K562 (cell line): ENCODE data around the gene LRRTM3. TPM values are rescaled to one million over a fixed set of nuclear protein-coding genes. Genes with fewer than 3 reads are reported as not detected.

Experiments
- ATAC-seq: fragments of 200-7000 bp; cut with Tn5 transposase; 3 replicates; pipeline ENCODE4 v1.9.1; 2020; ENCODE audit warnings: moderate library complexity
- BruUV-seq: library from RNA; stranded (reverse); fragments of 400-500 nt; replicated peaks from 2 replicates; lab custom pipeline; 2021; lab: Mats Ljungman, UMichigan
- CTCF ChIA-PET: fragments of 300-600 bp; formaldehyde crosslinking; extraction: SDS; loops from one replicate; lab custom pipeline; 2021; ENCODE audit warnings: low intra/inter-chr PET ratio; lab: Yijun Ruan, JAX
- POLR2A ChIA-PET: fragments of 300-600, 350-650 bp; sonication (Branson Sonifier 250); formaldehyde crosslinking; extraction: SDS; loops from one replicate; lab custom pipeline; 2021; ENCODE audit warnings: antibody characterized with exemption, inconsistent platforms; lab: Yijun Ruan, JAX
- DNase-seq, 4 experiments: peaks; one replicate each; pipeline versions ENCODE4 v3.0.0 to v3.0.0-alpha.2; 2011 to 2018; ENCODE audit warnings: low spot score in 3 of 4, mixed read lengths in 3 of 4; ENCODE audit errors: extremely low read depth in 1 of 4
- FAIRE-seq: peaks from 2 replicates; lab custom pipeline; 2011; peaks lifted over from hg19 to GRCh38; lab: Jason Lieb, UNC
- H2AFZ ChIP-seq: 2 replicates; pipeline ENCODE4 v1.6.0; 2011; ENCODE audit warnings: low read depth, low read length, control low read depth, inconsistent platforms
- H3K27ac ChIP-seq: fragments of 200-600 bp; 3 replicates; pipeline ENCODE4 v1.8.0; 2011; ENCODE audit warnings: low read depth, mild to moderate bottlenecking, control low read depth, inconsistent platforms, low read length, moderate library complexity, mixed read lengths; ENCODE audit errors: extremely low read depth
- H3K27me3 ChIP-seq, 2 experiments: fragments of 300-600 bp in 1 of 2; 2 replicates in 1 of 2; 3 replicates in 1 of 2; pipeline versions ENCODE4 v1.6.0 to v1.8.0; 2011; ENCODE audit warnings: inconsistent platforms in 2 of 2, low read length in 2 of 2, mild to moderate bottlenecking in 1 of 2, mixed read lengths in 1 of 2, moderate library complexity in 1 of 2; ENCODE audit not compliant: control insufficient read depth in 2 of 2, insufficient read depth in 2 of 2
- H3K36me3 ChIP-seq: fragments of 300-600 bp; 3 replicates; pipeline ENCODE4 v1.8.0; 2011; ENCODE audit warnings: mild to moderate bottlenecking, low read length, inconsistent platforms; ENCODE audit not compliant: control insufficient read depth, insufficient read depth
- H3K4me1 ChIP-seq, 2 experiments: fragments of 200-600 bp in 1 of 2; replicated peaks in 1 of 2; 2 replicates in 1 of 2; 3 replicates in 1 of 2; pipeline versions ENCODE4 v1.5.1 to v1.8.0; 2011; ENCODE audit warnings: inconsistent platforms in 2 of 2, low read length in 2 of 2, mild to moderate bottlenecking in 1 of 2, mixed read lengths in 1 of 2, moderate library complexity in 1 of 2; ENCODE audit not compliant: control insufficient read depth in 2 of 2, insufficient read depth in 2 of 2
- H3K4me2 ChIP-seq: 2 replicates; pipeline ENCODE4 v1.6.1; 2011; ENCODE audit warnings: low read length, control low read depth, inconsistent platforms, mixed read lengths; ENCODE audit not compliant: insufficient read depth
- H3K4me3 ChIP-seq: fragments of 200-600 bp; sonication (generic), shearing (Covaris generic); 2 replicates; pipeline ENCODE4 v1.5.1; 2016; ENCODE audit warnings: control low read depth, inconsistent platforms
- H3K79me2 ChIP-seq: fragments of 200-600 bp; 3 replicates; pipeline ENCODE4 v1.8.0; 2011; ENCODE audit warnings: low read length, inconsistent platforms; ENCODE audit not compliant: control insufficient read depth, insufficient read depth
- H3K9ac ChIP-seq, 2 experiments: 2 replicates each; pipeline versions ENCODE4 v1.6.0 to v1.6.1; 2011; ENCODE audit warnings: low read depth in 2 of 2, low read length in 2 of 2, control low read depth in 1 of 2, inconsistent platforms in 1 of 2, mild to moderate bottlenecking in 1 of 2, mixed read lengths in 1 of 2; ENCODE audit not compliant: insufficient read depth in 1 of 2
- H3K9me1 ChIP-seq: one replicate; pipeline ENCODE4 v1.6.0; 2011; ENCODE audit warnings: inconsistent platforms, mild to moderate bottlenecking, low read length, moderate library complexity; ENCODE audit not compliant: control insufficient read depth, insufficient read depth
- H3K9me3 ChIP-seq: replicated peaks from 2 replicates; pipeline ENCODE4 v1.5.1; 2011; ENCODE audit warnings: low read depth, low read length, inconsistent platforms; ENCODE audit not compliant: control insufficient read depth, insufficient read depth
- H4K20me1 ChIP-seq: replicated peaks from 2 replicates; pipeline ENCODE4 v1.6.1; 2011; ENCODE audit warnings: low read length, inconsistent platforms, mixed read lengths; ENCODE audit not compliant: control insufficient read depth, insufficient read depth
- BACH1 ChIP-seq: fragments of 200-800 bp; sonication (Bioruptor generic); IDR thresholded peaks from 2 replicates; pipeline ENCODE4 v1.6.1; 2016; ENCODE audit warnings: missing genetic modification characterization, missing compliant biosample characterization
- HMGXB4 ChIP-seq: sonication (generic); formaldehyde crosslinking; IDR thresholded peaks from 2 replicates; pipeline ENCODE4 v1.8.1; 2023; ENCODE audit warnings: mild to moderate bottlenecking, missing genetic modification reagents
- JUND ChIP-seq, 2 experiments: IDR thresholded peaks; 2 replicates in 1 of 2; 3 replicates in 1 of 2; pipeline ENCODE4 v1.6.1; 2011; ENCODE audit warnings: borderline replicate concordance in 2 of 2, low read depth in 2 of 2, low read length in 2 of 2, improper control_type of control experiment in 1 of 2, missing biosample characterization in 1 of 2, missing genetic modification characterization in 1 of 2, missing genetic modification reagents in 1 of 2
- LARP7 ChIP-seq: fragments of 450-650 bp; IDR thresholded peaks from 2 replicates; pipeline ENCODE4 v1.6.1; 2016
- MAFF ChIP-seq: IDR thresholded peaks from 2 replicates; pipeline ENCODE4 v1.6.1; 2012; ENCODE audit warnings: low read length, improper control_type of control experiment
- NELFE ChIP-seq: IDR thresholded peaks from 2 replicates; pipeline ENCODE4 v1.6.1; 2011; ENCODE audit warnings: mild to moderate bottlenecking; ENCODE audit not compliant: insufficient read depth, insufficient read length
- NR2C2 ChIP-seq, 2 experiments: fragments of 200-800 bp in 1 of 2; sonication (Bioruptor generic) in 1 of 2; sonication (generic) in 1 of 2; formaldehyde crosslinking in 1 of 2; IDR thresholded peaks; 2 replicates each; pipeline versions ENCODE4 v1.6.1 to v1.8.0; 2016 to 2022; ENCODE audit warnings: mild to moderate bottlenecking in 1 of 2, missing compliant biosample characterization in 1 of 2, missing genetic modification characterization in 1 of 2, missing genetic modification reagents in 1 of 2
- POLR2AphosphoS2 ChIP-seq: IDR thresholded peaks from 2 replicates; pipeline ENCODE4 v1.6.1; 2012; ENCODE audit warnings: low read length, improper control_type of control experiment
- RBM14 ChIP-seq: fragments of 200-400 bp; formaldehyde crosslinking; IDR thresholded peaks from 2 replicates; pipeline ENCODE4 v1.6.1; 2018; ENCODE audit warnings: low read depth, mild to moderate bottlenecking, low read length, moderate library complexity, borderline replicate concordance; ENCODE audit not compliant: insufficient read depth
- WGBS: fragments of 100-300 bp; shearing (Covaris generic); methylation state at CpG from one replicate; pipeline ENCODE4 v1.1.6; 2016; ENCODE audit warnings: low coverage, mixed read lengths; ENCODE audit not compliant: insufficient coverage; ENCODE audit errors: missing lambda C conversion rate; 5-methylcytosine and 5-hydroxymethylcytosine counted together
- in situ Hi-C: fragments of 300-500 bp; cut with MboI; formaldehyde crosslinking; loops from 4 replicates; pipeline ENCODE4 v1.15.0; 2018; ENCODE audit warnings: inconsistent platforms, mixed read lengths
- intact Hi-C: fragments of 100-400 bp; cut with micrococcal nuclease; formaldehyde crosslinking; loops from 2 replicates; pipeline ENCODE4 v1.14.2; 2022
- polyA plus RNA-seq, 8 experiments: library from polyadenylated mRNA; depleted of rRNA in 4 of 8; stranded (reverse) in 5 of 8; unstranded in 3 of 8; fragments of >200 nt; fragmentation: Nextera tagmentation in 2 of 8; fragmentation: Illumina TruSeq in 1 of 8; extraction: Ambion mirVana in 2 of 8; extraction: Trizol in 1 of 8; gene quantifications; 2 replicates each; pipeline versions ENCODE4 v1.2.1 to v1.2.3, GENCODE V29; 2011 to 2014; ENCODE audit warnings: inconsistent platforms in 1 of 8, missing spikeins in 1 of 8
- total RNA-seq, 7 experiments: library from RNA; depleted of rRNA in 6 of 7; stranded (reverse); fragments of >200 nt in 6 of 7; fragmentation: Illumina TruSeq in 2 of 7; extraction: Trizol in 2 of 7; gene quantifications; 2 replicates each; pipeline versions ENCODE4 v1.2.1 to v1.2.3, GENCODE V29; 2011 to 2021; ENCODE audit warnings: low replicate concordance in 1 of 7
- TF ChIP-seq, protein P1 (sequence below), 2 experiments: IDR thresholded peaks; 2 replicates each; pipeline ENCODE4 v1.6.1; 2011; ENCODE audit warnings: borderline replicate concordance in 1 of 2, control low read depth in 1 of 2, low read depth in 1 of 2, low read length in 1 of 2, mild to moderate bottlenecking in 1 of 2, mixed read lengths in 1 of 2, moderate library complexity in 1 of 2; ENCODE audit not compliant: insufficient read depth in 1 of 2, insufficient read length in 1 of 2, poor library complexity in 1 of 2, severe bottlenecking in 1 of 2; ENCODE audit errors: extremely low read depth in 1 of 2

Gene LRRTM3
- total and polyA plus RNA-seq, 9 of the 15 experiments (the other 6 are each of a cell fraction or from before 2014, with no cell fraction given): not detected

- H4K20me1 ChIP-seq: no peaks in the 10 kb centered on the region
- no peaks in the 10 kb centered on the region for H3K79me2 ChIP-seq
- in situ Hi-C loops (no loop called here), intact Hi-C loops (no loop called here)
- no peaks in the 10 kb centered on the region for H3K9me1 ChIP-seq
- H3K27ac ChIP-seq: no peak overlapping the region
- DNase-seq (no peak), FAIRE-seq (no peak), ATAC-seq (no peak)
- no peaks in the 10 kb centered on the region for H3K27me3 ChIP-seq
- H3K9ac ChIP-seq: no peak overlapping the region
- no peak overlapping the region for H3K4me3 ChIP-seq
- ChIA-PET CTCF (no interaction called here), POLR2A (no interaction called here)
- H3K4me2 ChIP-seq: no peak overlapping the region
- H3K9me3 ChIP-seq: no peaks in the 10 kb centered on the region
- H3K36me3 ChIP-seq: no peaks in the 10 kb centered on the region
- BruUV-seq: no TSS peak
- H3K4me1 ChIP-seq: no peaks in the 10 kb centered on the region
- H2AFZ ChIP-seq: no peak overlapping the region
- 2% methylated on average over 3 of the region's 3 CpGs for WGBS
- TF ChIP-seq LARP7: no peak
- TF ChIP-seq, all 486 proteins: peak for 0
Measured at GRCh38 chr10:66928776-66929175, 2.9 kb downstream of the LRRTM3 start.

DNA sequence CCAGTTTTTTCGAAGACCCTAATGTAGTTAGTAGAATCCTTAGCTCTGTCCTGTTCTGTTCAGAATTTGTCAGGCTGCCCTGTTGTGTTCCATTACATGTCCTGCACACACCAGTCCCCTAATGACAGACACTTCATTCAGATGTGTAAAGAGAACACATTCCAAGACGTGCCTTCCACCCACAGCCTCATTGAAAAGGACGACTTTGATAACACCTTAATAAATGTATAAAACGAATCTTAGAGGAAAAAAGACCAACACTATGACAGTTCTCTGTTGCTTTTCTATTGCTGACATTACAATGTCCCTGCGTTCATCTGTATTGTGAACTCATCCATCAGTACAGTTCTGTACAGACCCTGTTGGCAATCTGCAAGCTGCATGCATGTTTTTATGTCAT, 3.5 kb downstream of the LRRTM3 start:
- no peaks in the 10 kb centered on the region for H3K9me3 ChIP-seq
- H3K9ac ChIP-seq: no peak overlapping the region
- H3K4me3 ChIP-seq: no peak overlapping the region
- no peaks in the 10 kb centered on the region for H3K79me2 ChIP-seq
- no peak overlapping the region for H3K4me2 ChIP-seq
- in situ Hi-C loops (no loop called here), intact Hi-C loops (no loop called here)
- no peak for ATAC-seq
- no peaks in the 10 kb centered on the region for H3K36me3 ChIP-seq
- no peaks in the 10 kb centered on the region for H3K27me3 ChIP-seq
- TF ChIP-seq NR2C2 (CRISPR knock-in tag; IDR thresholded peaks at IDR 0.05) (no peak), NR2C2 (tag; IDR thresholded peaks at IDR 0.05) (no peak), JUND (IDR thresholded peaks at IDR 0.05; ENCODE audit: borderline replicate concordance, low read depth, low read length) (no peak), JUND (tag; IDR thresholded peaks at IDR 0.05; ENCODE audit: borderline replicate concordance, low read depth, low read length) (no peak), POLR2AphosphoS2 (no peak), BACH1 (tag) (no peak), NELFE (no peak), HMGXB4 (CRISPR knock-in tag) (no peak), MAFF (no peak), RBM14 (no peak)
- TF ChIP-seq, protein P1, sequence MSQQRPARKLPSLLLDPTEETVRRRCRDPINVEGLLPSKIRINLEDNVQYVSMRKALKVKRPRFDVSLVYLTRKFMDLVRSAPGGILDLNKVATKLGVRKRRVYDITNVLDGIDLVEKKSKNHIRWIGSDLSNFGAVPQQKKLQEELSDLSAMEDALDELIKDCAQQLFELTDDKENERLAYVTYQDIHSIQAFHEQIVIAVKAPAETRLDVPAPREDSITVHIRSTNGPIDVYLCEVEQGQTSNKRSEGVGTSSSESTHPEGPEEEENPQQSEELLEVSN (IDR thresholded peaks at IDR 0.05; ENCODE audit: borderline replicate concordance in 1 of 2, extremely low read depth in 1 of 2, insufficient read depth in 1 of 2, insufficient read length in 1 of 2, low read depth in 1 of 2, low read length in 1 of 2, poor library complexity in 1 of 2, severe bottlenecking in 1 of 2): no peak
- FAIRE-seq: no peak
- H3K4me1 ChIP-seq: no peaks in the 10 kb centered on the region
- no peak overlapping the region for H2AFZ ChIP-seq
- WGBS: 0% methylated on average over 5 of the region's 5 CpGs
- no peaks in the 10 kb centered on the region for H3K9me1 ChIP-seq
- ChIA-PET CTCF (no interaction called here), POLR2A (no interaction called here)
- no peaks in the 10 kb centered on the region for H4K20me1 ChIP-seq
- no peak overlapping the region for H3K27ac ChIP-seq
- DNase-seq: no peak
- no TSS peak for BruUV-seq
